ENCODE measurements around the gene CASP14.

DNA sequence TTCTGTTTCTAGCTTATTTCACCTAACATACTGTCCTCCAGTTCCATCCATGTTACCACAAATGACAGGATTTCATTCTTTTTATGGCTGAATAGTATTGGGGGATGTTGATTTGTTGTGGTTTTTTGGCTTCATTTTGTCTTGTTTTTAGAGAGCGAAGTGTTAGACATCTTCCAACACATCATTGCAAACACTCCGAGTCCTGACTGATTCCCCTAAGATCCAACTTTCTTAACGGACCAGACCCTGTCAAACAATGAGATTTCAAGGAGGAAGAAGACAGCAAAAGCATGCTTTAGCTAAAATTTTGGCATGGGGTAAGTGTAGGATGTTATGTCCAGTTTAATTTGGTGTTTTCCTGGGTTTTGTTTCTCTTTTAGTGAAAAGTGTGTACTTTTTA lies 3.8 kb upstream of the CASP14 start:
- TF ChIP-seq RARB (CRISPR knock-in tag; IDR thresholded peaks at IDR 0.05) (no peak), TOX (CRISPR knock-in tag; IDR thresholded peaks at IDR 0.05; ENCODE audit: borderline replicate concordance) (no peak)

Data from SK-N-SH treated with all-trans-retinoic acid at 6 μM for 48 hours (cell line).